SK-N-SH treated with all-trans-retinoic acid at 6 μM for 48 hours (cell line): ENCODE data around the gene UBTD1.

Experiments
- CSDC2 ChIP-seq: fragments of 250-450 bp; sonication (Bioruptor Pico); IDR thresholded peaks from 2 replicates; pipeline ENCODE4 v1.5.0; 2020; ENCODE audit warnings: mild to moderate bottlenecking, moderate library complexity
- GLIS3 ChIP-seq: fragments of 250-450 bp; sonication (Bioruptor Pico); IDR thresholded peaks from 2 replicates; pipeline ENCODE4 v1.5.0; 2020; ENCODE audit warnings: mild to moderate bottlenecking, moderate library complexity
- TOX ChIP-seq: fragments of 250-450 bp; sonication (Bioruptor Pico); IDR thresholded peaks from 2 replicates; pipeline ENCODE4 v1.8.0; 2021; ENCODE audit warnings: mild to moderate bottlenecking, moderate library complexity, borderline replicate concordance
- ZNF70 ChIP-seq: fragments of 450-650 bp; formaldehyde crosslinking; IDR thresholded peaks from 2 replicates; pipeline ENCODE4 v1.5.0; 2020; ENCODE audit warnings: mild to moderate bottlenecking, moderate library complexity
- ZNF8 ChIP-seq: fragments of 450-650 bp; formaldehyde crosslinking; IDR thresholded peaks from 2 replicates; pipeline ENCODE4 v1.5.0; 2020; ENCODE audit warnings: mild to moderate bottlenecking, moderate library complexity
- TF ChIP-seq, protein P1 (sequence below): fragments of 250-450 bp; sonication (Bioruptor Pico); IDR thresholded peaks from 2 replicates; pipeline ENCODE4 v1.8.0; 2020; ENCODE audit warnings: mild to moderate bottlenecking, moderate library complexity, borderline replicate concordance
- TF ChIP-seq, protein P2 (sequence below): fragments of 250-450 bp; sonication (Bioruptor Pico); IDR thresholded peaks from 2 replicates; pipeline ENCODE4 v1.8.0; 2021; ENCODE audit warnings: low read depth, mild to moderate bottlenecking, moderate library complexity, borderline replicate concordance

GRCh38 chr10:97607095-97607636, 108.4 kb downstream of the UBTD1 start:
- TF ChIP-seq CSDC2 (CRISPR knock-in tag), result no peak
- TF ChIP-seq, protein P1, sequence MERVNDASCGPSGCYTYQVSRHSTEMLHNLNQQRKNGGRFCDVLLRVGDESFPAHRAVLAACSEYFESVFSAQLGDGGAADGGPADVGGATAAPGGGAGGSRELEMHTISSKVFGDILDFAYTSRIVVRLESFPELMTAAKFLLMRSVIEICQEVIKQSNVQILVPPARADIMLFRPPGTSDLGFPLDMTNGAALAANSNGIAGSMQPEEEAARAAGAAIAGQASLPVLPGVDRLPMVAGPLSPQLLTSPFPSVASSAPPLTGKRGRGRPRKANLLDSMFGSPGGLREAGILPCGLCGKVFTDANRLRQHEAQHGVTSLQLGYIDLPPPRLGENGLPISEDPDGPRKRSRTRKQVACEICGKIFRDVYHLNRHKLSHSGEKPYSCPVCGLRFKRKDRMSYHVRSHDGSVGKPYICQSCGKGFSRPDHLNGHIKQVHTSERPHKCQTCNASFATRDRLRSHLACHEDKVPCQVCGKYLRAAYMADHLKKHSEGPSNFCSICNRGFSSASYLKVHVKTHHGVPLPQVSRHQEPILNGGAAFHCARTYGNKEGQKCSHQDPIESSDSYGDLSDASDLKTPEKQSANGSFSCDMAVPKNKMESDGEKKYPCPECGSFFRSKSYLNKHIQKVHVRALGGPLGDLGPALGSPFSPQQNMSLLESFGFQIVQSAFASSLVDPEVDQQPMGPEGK, result no peak
- TF ChIP-seq, protein P2, sequence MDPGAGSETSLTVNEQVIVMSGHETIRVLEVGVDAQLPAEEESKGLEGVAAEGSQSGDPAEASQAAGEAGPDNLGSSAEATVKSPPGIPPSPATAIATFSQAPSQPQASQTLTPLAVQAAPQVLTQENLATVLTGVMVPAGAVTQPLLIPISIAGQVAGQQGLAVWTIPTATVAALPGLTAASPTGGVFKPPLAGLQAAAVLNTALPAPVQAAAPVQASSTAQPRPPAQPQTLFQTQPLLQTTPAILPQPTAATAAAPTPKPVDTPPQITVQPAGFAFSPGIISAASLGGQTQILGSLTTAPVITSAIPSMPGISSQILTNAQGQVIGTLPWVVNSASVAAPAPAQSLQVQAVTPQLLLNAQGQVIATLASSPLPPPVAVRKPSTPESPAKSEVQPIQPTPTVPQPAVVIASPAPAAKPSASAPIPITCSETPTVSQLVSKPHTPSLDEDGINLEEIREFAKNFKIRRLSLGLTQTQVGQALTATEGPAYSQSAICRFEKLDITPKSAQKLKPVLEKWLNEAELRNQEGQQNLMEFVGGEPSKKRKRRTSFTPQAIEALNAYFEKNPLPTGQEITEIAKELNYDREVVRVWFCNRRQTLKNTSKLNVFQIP, result no peak
- TF ChIP-seq ZNF70 (CRISPR knock-in tag), result no peak
- TF ChIP-seq ZNF8 (CRISPR knock-in tag), result no peak
- TF ChIP-seq TOX, result no peak
- no peak for TF ChIP-seq GLIS3
